Calu3 (cell line): ENCODE results near the gene AMELX. TPM values are rescaled to one million over a fixed set of nuclear protein-coding genes. Genes with fewer than 3 reads are reported as not detected.

Experiments used
- BruUV-seq: library from RNA; stranded (reverse); fragments of 400-500 nt; replicated peaks from 2 replicates; lab custom pipeline; 2021; lab: Mats Ljungman, UMichigan
- CTCF ChIA-PET: fragments of 300-600 bp; sonication (Branson Sonifier 250); formaldehyde crosslinking; loops from one replicate; lab custom pipeline; 2022; ENCODE audit warnings: antibody characterized with exemption; lab: Charles Lee
- DNase-seq: peaks from one replicate; pipeline ENCODE4 v3.0.0; 2022
- H3K27ac Mint-ChIP-seq: one replicate; pipeline ENCODE4 v1.8.0; 2022; ENCODE audit warnings: mixed read lengths; ENCODE audit not compliant: unreplicated experiment
- H3K27me3 Mint-ChIP-seq: one replicate; pipeline ENCODE4 v1.8.0; 2022; ENCODE audit warnings: mixed read lengths; ENCODE audit not compliant: unreplicated experiment
- H3K36me3 Mint-ChIP-seq: one replicate; pipeline ENCODE4 v1.8.0; 2022; ENCODE audit warnings: mild to moderate bottlenecking, moderate library complexity, mixed read lengths; ENCODE audit not compliant: insufficient read depth, unreplicated experiment
- H3K4me1 Mint-ChIP-seq: one replicate; pipeline ENCODE4 v1.8.0; 2022; ENCODE audit warnings: mild to moderate bottlenecking, low read depth, mixed read lengths; ENCODE audit not compliant: unreplicated experiment
- H3K4me3 Mint-ChIP-seq: one replicate; pipeline ENCODE4 v1.8.0; 2022; ENCODE audit warnings: mild to moderate bottlenecking, low read depth, moderate library complexity, mixed read lengths; ENCODE audit not compliant: unreplicated experiment
- H3K9me3 Mint-ChIP-seq: one replicate; pipeline ENCODE4 v1.8.0; 2022; ENCODE audit warnings: low read depth, mixed read lengths; ENCODE audit not compliant: unreplicated experiment
- CTCF ChIP-seq: fragments of 200-600 bp; IDR thresholded peaks from one replicate; pipeline ENCODE4 v1.8.0; 2022; ENCODE audit warnings: antibody characterized with exemption; ENCODE audit not compliant: unreplicated experiment
- intact Hi-C: fragments of 100-400 bp; cut with micrococcal nuclease; formaldehyde crosslinking; loops from one replicate; pipeline ENCODE4 v1.10.0; 2022; ENCODE audit not compliant: unreplicated experiment
- total RNA-seq: library from RNA; stranded (reverse); gene quantifications from 2 replicates; pipeline ENCODE4 v1.2.3, GENCODE V29; 2022

The AMELX gene
- total RNA-seq, 1 experiment from 2014 or later: not detected

GRCh38 chrX:11337292-11338009 is 44.2 kb downstream of the AMELX start:
- BruUV-seq: no TSS peak
- no peak overlapping the region for H3K27ac Mint-ChIP-seq
- intact Hi-C loops: no loop called here
- no peak overlapping the region for H3K4me3 Mint-ChIP-seq
- H3K9me3 Mint-ChIP-seq: no peaks in the 10 kb centered on the region
- no peaks in the 10 kb centered on the region for H3K27me3 Mint-ChIP-seq
- CTCF ChIA-PET: no interaction called here
- peaks cover 4% of the 10 kb centered on the region for H3K36me3 Mint-ChIP-seq
- TF ChIP-seq CTCF: no peak
- H3K4me1 Mint-ChIP-seq: peaks cover 16% of the 10 kb centered on the region
- DNase-seq: no peak

GRCh38 chrX:11341274-11342201 is 48.3 kb downstream of the AMELX start:
- Mint-ChIP-seq H3K9me3 (no peaks in the 10 kb centered on the region), H3K4me3 (no peak overlapping the region), H3K36me3 (peaks cover 4% of the 10 kb centered on the region), H3K27me3 (no peaks in the 10 kb centered on the region), H3K27ac (peak overlapping the region; percentile 64), H3K4me1 (peaks cover 16% of the 10 kb centered on the region)
- peak; percentile 49 for DNase-seq
- TF ChIP-seq CTCF: no peak
- CTCF ChIA-PET: interaction anchor here (0.6 to 1.1 kb wide), 3 partner anchors 30 to 627 kb away, joined by 4 read pairs; no protein-coding TSS in a partner anchor
- intact Hi-C loops: no loop called here
- no TSS peak for BruUV-seq

GRCh38 chrX:11342673-11343072 is 49.5 kb downstream of the AMELX start:
- H3K9me3 Mint-ChIP-seq: no peaks in the 10 kb centered on the region
- peaks cover 16% of the 10 kb centered on the region for H3K4me1 Mint-ChIP-seq
- no peaks in the 10 kb centered on the region for H3K27me3 Mint-ChIP-seq
- BruUV-seq: no TSS peak
- DNase-seq: no peak
- CTCF ChIA-PET: interaction anchor here (1.1 kb wide), 1 partner anchor 31 kb away, joined by 4 read pairs; no protein-coding TSS in a partner anchor
- no peak overlapping the region for H3K4me3 Mint-ChIP-seq
- no peak overlapping the region for H3K27ac Mint-ChIP-seq
- peaks cover 4% of the 10 kb centered on the region for H3K36me3 Mint-ChIP-seq
- TF ChIP-seq CTCF: no peak
- intact Hi-C loops: no loop called here

GRCh38 chrX:11346121-11346682 is 53.0 kb downstream of the AMELX start:
- intact Hi-C loops: no loop called here
- Mint-ChIP-seq H3K36me3 (no peaks in the 10 kb centered on the region), H3K9me3 (no peaks in the 10 kb centered on the region), H3K27ac (no peak overlapping the region), H3K27me3 (no peaks in the 10 kb centered on the region), H3K4me1 (no peaks in the 10 kb centered on the region), H3K4me3 (no peak overlapping the region)
- no TSS peak for BruUV-seq
- CTCF ChIA-PET: no interaction called here
- no peak for DNase-seq
- TF ChIP-seq CTCF: no peak
